Esophagus squamous epithelium (tissue), 4 donors: ENCODE measurements around the gene IRF3.

ENCODE experiments used
- CTCF ChIP-seq, 6 experiments: fragments of 450-650 bp in 4 of 6; fragments of 200-600 bp in 2 of 6; sonication (generic) in 2 of 6; IDR thresholded peaks; one replicate each; pipeline ENCODE4 v1.5.1; 2016 to 2019; ENCODE audit warnings: antibody characterized with exemption in 6 of 6, mild to moderate bottlenecking in 4 of 6, moderate library complexity in 4 of 6
- POLR2A ChIP-seq, 4 donors: fragments of 450-650 bp; IDR thresholded peaks; one replicate each; pipeline ENCODE4 v1.6.1; 2017; ENCODE audit warnings: antibody characterized with exemption in 4 of 4, mild to moderate bottlenecking in 4 of 4, moderate library complexity in 3 of 4

GRCh38 chr19:49690079-49690655 is 24.5 kb upstream of the IRF3 start:
- TF ChIP-seq CTCF (IDR thresholded peaks at IDR 0.05), result peak in 1 of 6 experiments; percentile 11
- no peak for TF ChIP-seq POLR2A (IDR thresholded peaks at IDR 0.05)
